H1 (cell line): Measurements from ENCODE around the gene CUX1. TPM values are rescaled to one million over a fixed set of nuclear protein-coding genes. Genes with fewer than 3 reads are reported as not detected.

Experiments
- CTCF ChIA-PET: fragments of 300-600 bp; sonication (Branson Sonifier 250); formaldehyde crosslinking; loops from one replicate; lab custom pipeline; 2021; ENCODE audit not compliant: partially characterized antibody; lab: Charles Lee
- POLR2A ChIA-PET: fragments of 300-600 bp; sonication (Branson Sonifier 250); formaldehyde crosslinking; loops from one replicate; lab custom pipeline; 2021; ENCODE audit warnings: inconsistent platforms; ENCODE audit not compliant: partially characterized antibody; lab: Charles Lee
- DNase-seq, 2 experiments: peaks; one replicate each; pipeline versions ENCODE4 v3.0.0 to v3.0.0-alpha.2; 2010 to 2022; ENCODE audit warnings: low spot score in 2 of 2, low read depth in 1 of 2, mixed read lengths in 1 of 2
- FAIRE-seq: peaks from 2 replicates; lab custom pipeline; 2011; peaks lifted over from hg19 to GRCh38; lab: Jason Lieb, UNC
- H2AFZ ChIP-seq: 2 replicates; pipeline ENCODE4 v1.8.1; 2012; ENCODE audit warnings: low read length, inconsistent platforms
- H2AK5ac ChIP-seq: 2 replicates; pipeline ENCODE4 v1.6.1; 2013; ENCODE audit warnings: low read depth, low read length
- H2BK120ac ChIP-seq: replicated peaks from 2 replicates; pipeline ENCODE3; 2013; ENCODE audit warnings: low read depth, low read length, inconsistent platforms
- H2BK12ac ChIP-seq: 2 replicates; pipeline ENCODE4 v1.6.1; 2013; ENCODE audit warnings: low read depth, low read length
- H2BK15ac ChIP-seq: 2 replicates; pipeline ENCODE4 v1.6.1; 2013; ENCODE audit warnings: low read length
- H2BK20ac ChIP-seq: 2 replicates; pipeline ENCODE4 v1.6.1; 2013; ENCODE audit warnings: low read length
- H2BK5ac ChIP-seq: 2 replicates; pipeline ENCODE4 v1.6.1; 2013; ENCODE audit warnings: low read depth, low read length
- H3K14ac ChIP-seq: 2 replicates; pipeline ENCODE4 v1.6.1; 2013; ENCODE audit warnings: inconsistent platforms; ENCODE audit not compliant: insufficient read length
- H3K18ac ChIP-seq: 2 replicates; pipeline ENCODE4 v1.6.1; 2013; ENCODE audit warnings: low read length; ENCODE audit errors: extremely low read depth
- H3K23ac ChIP-seq: 2 replicates; pipeline ENCODE4 v1.6.1; 2013; ENCODE audit warnings: inconsistent platforms; ENCODE audit not compliant: insufficient read length
- H3K23me2 ChIP-seq: 2 replicates; pipeline ENCODE4 v1.6.1; 2013; ENCODE audit warnings: low read depth, low read length
- H3K27ac ChIP-seq: 2 replicates; pipeline ENCODE4 v1.6.1; 2011; ENCODE audit warnings: low read depth, low read length, inconsistent platforms
- H3K27me3 ChIP-seq, 4 experiments: replicated peaks in 1 of 4; 1 replicate in 1 of 4; 2 replicates in 3 of 4; pipeline versions ENCODE4 v1.6.1 to v1.8.1; 2011 to 2013; ENCODE audit warnings: low read length in 3 of 4, mild to moderate bottlenecking in 3 of 4, inconsistent platforms in 2 of 4, mixed read lengths in 2 of 4, moderate library complexity in 1 of 4; ENCODE audit not compliant: control insufficient read depth in 3 of 4, insufficient read depth in 3 of 4; ENCODE audit errors: extremely low read depth in 1 of 4
- H3K36me3 ChIP-seq, 4 experiments: 2 replicates each; pipeline versions ENCODE4 v1.6.1 to v1.8.1; 2011 to 2013; ENCODE audit warnings: mild to moderate bottlenecking in 4 of 4, low read length in 3 of 4, moderate library complexity in 2 of 4, control low read depth in 1 of 4, inconsistent platforms in 1 of 4; ENCODE audit not compliant: insufficient read depth in 4 of 4, control insufficient read depth in 2 of 4
- H3K4ac ChIP-seq: replicated peaks from 2 replicates; pipeline ENCODE3; 2013; ENCODE audit warnings: low read length, low read depth, mixed read lengths, inconsistent platforms; ENCODE audit not compliant: insufficient read length
- H3K4me1 ChIP-seq, 4 experiments: replicated peaks in 1 of 4; 1 replicate in 1 of 4; 2 replicates in 3 of 4; pipeline versions ENCODE4 v1.6.1 to v1.8.1; 2011 to 2013; ENCODE audit warnings: low read length in 3 of 4, inconsistent platforms in 2 of 4, mixed read lengths in 1 of 4; ENCODE audit not compliant: insufficient read depth in 4 of 4, control insufficient read depth in 3 of 4
- H3K4me2 ChIP-seq, 2 experiments: 2 replicates each; pipeline versions ENCODE4 v1.6.1 to v1.8.1; 2011 to 2013; ENCODE audit warnings: low read depth in 2 of 2, low read length in 2 of 2, control low read depth in 1 of 2, inconsistent platforms in 1 of 2, mild to moderate bottlenecking in 1 of 2; ENCODE audit not compliant: insufficient read depth in 1 of 2
- H3K4me3 ChIP-seq, 4 experiments: fragments of 200-600, 300-600 bp in 1 of 4; sonication (generic), shearing (Covaris generic), sonication (Bioruptor Twin) in 1 of 4; 2 replicates each; pipeline versions ENCODE4 v1.5.1 to v1.8.1; 2011 to 2016; ENCODE audit warnings: low read length in 4 of 4, low read depth in 3 of 4, control low read depth in 2 of 4, inconsistent platforms in 2 of 4, mild to moderate bottlenecking in 2 of 4, mixed read lengths in 1 of 4, moderate library complexity in 1 of 4; ENCODE audit not compliant: insufficient read depth in 2 of 4; ENCODE audit errors: extremely low read depth in 1 of 4
- H3K56ac ChIP-seq: replicated peaks from 2 replicates; pipeline ENCODE3; 2013; ENCODE audit warnings: low read depth, mild to moderate bottlenecking, mixed read lengths, low read length, inconsistent platforms; ENCODE audit not compliant: insufficient read length
- H3K79me1 ChIP-seq: 2 replicates; pipeline ENCODE4 v1.6.1; 2013; ENCODE audit warnings: low read depth, low read length, control low read depth
- H3K79me2 ChIP-seq, 2 experiments: 2 replicates each; pipeline versions ENCODE4 v1.6.1 to v1.8.1; 2012 to 2013; ENCODE audit warnings: low read length in 2 of 2, mild to moderate bottlenecking in 2 of 2, inconsistent platforms in 1 of 2; ENCODE audit not compliant: insufficient read depth in 2 of 2, control insufficient read depth in 1 of 2
- H3K9ac ChIP-seq, 4 experiments: replicated peaks in 1 of 4; 1 replicate in 1 of 4; 2 replicates in 3 of 4; pipeline versions ENCODE4 v1.6.1 to v1.8.1; 2011 to 2013; ENCODE audit warnings: low read depth in 3 of 4, low read length in 3 of 4, control low read depth in 2 of 4, mild to moderate bottlenecking in 2 of 4, moderate library complexity in 2 of 4, inconsistent platforms in 1 of 4; ENCODE audit errors: extremely low read depth in 1 of 4
- H3K9me3 ChIP-seq, 2 experiments: 2 replicates each; pipeline versions ENCODE4 v1.6.1 to v1.8.1; 2012 to 2013; ENCODE audit warnings: mild to moderate bottlenecking in 2 of 2, moderate library complexity in 2 of 2, control low read depth in 1 of 2, inconsistent platforms in 1 of 2, low read depth in 1 of 2, low read length in 1 of 2, mixed read lengths in 1 of 2; ENCODE audit not compliant: insufficient read depth in 2 of 2
- H4K20me1 ChIP-seq, 2 experiments: replicated peaks in 1 of 2; 2 replicates each; pipeline versions ENCODE3 to v1.8.1; 2011 to 2013; ENCODE audit warnings: inconsistent platforms in 2 of 2, low read length in 2 of 2, mild to moderate bottlenecking in 1 of 2; ENCODE audit not compliant: insufficient read depth in 2 of 2, control insufficient read depth in 1 of 2
- H4K5ac ChIP-seq: 2 replicates; pipeline ENCODE4 v1.6.1; 2013; ENCODE audit warnings: low read length, low read depth, mixed read lengths, inconsistent platforms; ENCODE audit not compliant: insufficient read length
- H4K8ac ChIP-seq: 2 replicates; pipeline ENCODE4 v1.8.0; 2013; ENCODE audit warnings: mild to moderate bottlenecking, moderate library complexity, low read length, inconsistent platforms; ENCODE audit not compliant: insufficient read depth; ENCODE audit errors: extremely low read depth
- H4K91ac ChIP-seq: replicated peaks from 2 replicates; pipeline ENCODE3; 2013; ENCODE audit warnings: low read length, mixed read lengths, inconsistent platforms; ENCODE audit not compliant: insufficient read length
- ATF2 ChIP-seq: IDR thresholded peaks from 2 replicates; pipeline ENCODE4 v1.6.1; 2012; ENCODE audit warnings: low read length, inconsistent platforms
- CTCF ChIP-seq, 3 experiments: IDR thresholded peaks; 1 replicate in 2 of 3; 2 replicates in 1 of 3; pipeline versions ENCODE4 v1.5.1 to v1.6.1; 2011; ENCODE audit warnings: low read length in 3 of 3, mild to moderate bottlenecking in 3 of 3, inconsistent platforms in 2 of 3, low read depth in 1 of 3, moderate library complexity in 1 of 3; ENCODE audit not compliant: insufficient read depth in 1 of 3; ENCODE audit errors: control extremely low read depth in 1 of 3
- USF2 ChIP-seq: IDR thresholded peaks from 2 replicates; pipeline ENCODE4 v1.6.1; 2011; ENCODE audit warnings: low read length, improper control_type of control experiment
- WGBS, 2 experiments: shearing (Covaris generic) in 1 of 2; methylation state at CpG; one replicate each; pipeline versions ENCODE4 v1.1.6 to v1.1.7; 2013 to 2015; ENCODE audit warnings: low lambda C conversion rate in 2 of 2, mixed read lengths in 2 of 2, inconsistent platforms in 1 of 2, low coverage in 1 of 2, missing lambda C conversion rate in 1 of 2; ENCODE audit not compliant: insufficient replicate concordance in 2 of 2, insufficient coverage in 1 of 2, insufficient read length in 1 of 2; ENCODE audit errors: extremely low coverage in 1 of 2, missing lambda C conversion rate in 1 of 2; 5-methylcytosine and 5-hydroxymethylcytosine counted together
- polyA plus RNA-seq, 7 experiments: library from polyadenylated mRNA; depleted of rRNA in 3 of 7; stranded (reverse) in 5 of 7; unstranded in 2 of 7; fragments of >200 nt in 5 of 7; fragments of 200-250 nt in 2 of 7; gene quantifications; 1 replicate in 5 of 7; 2 replicates in 1 of 7; 4 replicates in 1 of 7; pipeline versions ENCODE4 v1.2.1 to v1.2.3, GENCODE V29; 2011 to 2013; ENCODE audit warnings: missing spikeins in 2 of 7, mixed read lengths in 2 of 7
- total RNA-seq: library from RNA; stranded (reverse); fragmentation: NEBNext Ultra II Directional; extraction: Animal tissue kit (Norgen Biotek cat#: 25700); gene quantifications from 2 replicates; pipeline ENCODE4 v1.2.1, GENCODE V29; 2021

CUX1 gene
- total and polyA plus RNA-seq, 2 of the 8 experiments (the other 6 are each of a cell fraction or from before 2014, with no cell fraction given) = 21.6 to 65.9 TPM

- no peak overlapping the region for H3K9ac ChIP-seq
- H4K8ac ChIP-seq = peak overlapping the region; percentile 57; the same call in 1 of the 2 replicates
- H3K9me3 ChIP-seq = no peaks in the 10 kb centered on the region
- no peak overlapping the region for H2AFZ ChIP-seq
- no peaks in the 10 kb centered on the region for H3K27me3 ChIP-seq
- no peak overlapping the region for H3K23ac ChIP-seq
- no peak overlapping the region for H2BK12ac ChIP-seq
- H3K4ac ChIP-seq = no peak overlapping the region
- 86 to 100% methylated on average over 1 to 10 of the region's 10 CpGs for WGBS, 2 experiments
- no peak overlapping the region for H3K4me2 ChIP-seq
- peaks cover 0 to 36% of the 10 kb centered on the region in 2 experiments; a peak in 1 of 4 replicates for H3K79me2 ChIP-seq
- no peak overlapping the region for H2BK120ac ChIP-seq
- POLR2A ChIA-PET = no interaction called here
- no peaks in the 10 kb centered on the region for H3K36me3 ChIP-seq
- peak overlapping the region; percentile 13; the same call in 1 of the 2 replicates for H2BK5ac ChIP-seq
- H3K14ac ChIP-seq = no peak overlapping the region
- peak overlapping the region; percentile 26; the same call in 1 of the 2 replicates for H2AK5ac ChIP-seq
- FAIRE-seq (no peak), DNase-seq (no peak)
- peaks cover 1 to 5% of the 10 kb centered on the region in 2 experiments for H4K20me1 ChIP-seq
- no peaks in the 10 kb centered on the region for H3K23me2 ChIP-seq
- H3K4me3 ChIP-seq = no peak overlapping the region
- H3K18ac ChIP-seq = no peak overlapping the region; the same call in 1 of the 2 replicates
- no peak overlapping the region for H4K5ac ChIP-seq
- no peak overlapping the region for H2BK15ac ChIP-seq
- TF ChIP-seq USF2 (0 out of 2 replicates have a peak, but pooled peaks have one; percentile 18), CTCF (IDR thresholded peaks at IDR 0.05; ENCODE audit: control extremely low read depth in 1 of 3, insufficient read depth in 1 of 3, low read depth in 1 of 3, low read length in 3 of 3) (peak in 1 of 3 experiments; percentile 15; a peak in 1 of 4 replicates), ATF2 (no peak)
- TF ChIP-seq, all 59 proteins: peak for 2
- Histone ChIP-seq H4K91ac (no peak overlapping the region), H3K27ac (no peak overlapping the region), H3K79me1 (peaks cover 7% of the 10 kb centered on the region), H3K4me1 (peaks cover 0 to 19% (median 2%) of the 10 kb centered on the region in 4 experiments; a peak in 2 of 7 replicates), H3K56ac (no peak overlapping the region), H2BK20ac (no peak overlapping the region)
- CTCF ChIA-PET = no interaction called here
These were observed 178.8 kb downstream of the CUX1 start for GRCh38 chr7:101996131-101996691.
